GM18909 (cell line): ENCODE measurements around the gene CLIC3.

Source experiments
- ATAC-seq: cut with Tn5 transposase; IDR thresholded peaks from one replicate; pipeline ENCODE4 v1.9.1; 2021; ENCODE audit warnings: mild to moderate bottlenecking; ENCODE audit not compliant: unreplicated experiment, poor library complexity

Gene CLIC3

DNA sequence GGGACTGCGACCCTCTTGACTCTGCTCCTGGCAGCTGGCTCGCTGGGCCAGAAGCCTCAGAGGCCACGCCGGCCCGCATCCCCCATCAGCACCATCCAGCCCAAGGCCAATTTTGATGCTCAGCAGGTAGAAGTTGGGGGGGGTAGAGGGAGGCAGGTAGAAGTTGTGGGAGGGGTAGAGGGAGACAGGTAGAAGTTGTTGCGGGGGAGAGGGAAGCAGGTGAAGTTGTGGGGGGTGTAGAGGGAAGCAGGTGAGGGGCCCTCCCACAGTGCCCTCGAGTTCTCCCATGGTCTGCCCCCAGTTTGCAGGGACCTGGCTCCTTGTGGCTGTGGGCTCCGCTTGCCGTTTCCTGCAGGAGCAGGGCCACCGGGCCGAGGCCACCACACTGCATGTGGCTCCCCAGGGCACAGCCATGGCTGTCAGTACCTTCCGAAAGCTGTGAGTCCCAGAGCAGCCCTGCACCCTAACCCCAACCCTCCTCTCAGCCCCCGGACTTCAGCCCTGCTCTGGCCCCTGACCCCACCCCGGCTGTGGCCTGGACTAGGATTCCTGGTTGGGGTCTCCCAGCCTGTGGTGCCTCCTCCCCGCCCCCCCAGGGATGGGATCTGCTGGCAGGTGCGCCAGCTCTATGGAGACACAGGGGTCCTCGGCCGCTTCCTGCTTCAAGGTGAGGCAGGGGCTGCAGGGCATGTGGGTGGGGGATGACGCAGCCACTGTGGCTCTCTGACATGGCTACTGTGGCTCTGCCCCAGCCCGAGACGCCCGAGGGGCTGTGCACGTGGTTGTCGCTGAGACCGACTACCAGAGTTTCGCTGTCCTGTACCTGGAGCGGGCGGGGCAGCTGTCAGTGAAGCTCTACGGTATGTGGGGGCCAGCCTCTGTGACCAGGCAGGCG, 50.8 kb downstream of the CLIC3 start:
- no peak for ATAC-seq
